ENCODE results near the gene FAF2. TPM values are rescaled to one million over a fixed set of nuclear protein-coding genes. Genes with fewer than 3 reads are reported as not detected.
A peak's percentile ranks its signal among the peaks of the same experiment; 100 is the strongest.

The FAF2 gene
- total and polyA plus RNA-seq, 4 donors = 12.7 to 28.3 (median 16.5) TPM

GRCh38 chr5:176542596-176543427 is 94.6 kb downstream of the FAF2 start:
- Histone ChIP-seq H3K9ac (ENCODE audit: low read depth in 1 of 2, low read length in 2 of 2) (peak overlapping the region in 1 of 2 donors; percentile 53), H3K27ac (ENCODE audit: low read depth in 1 of 2, low read length in 2 of 2) (peak overlapping the region; percentile 62 to 63), H3K36me3 (ENCODE audit: control insufficient read depth in 4 of 4, insufficient read depth in 3 of 4, low read depth in 1 of 4, low read length in 3 of 4) (no peaks in the 10 kb centered on the region), H3K4me3 (ENCODE audit: low read depth in 1 of 3, low read length in 3 of 3) (peak overlapping the region; percentile 28 to 77 (median 65)), H3K4me1 (ENCODE audit: control insufficient read depth in 4 of 4, insufficient read depth in 4 of 4, low read length in 3 of 4) (peaks cover 0 to 23% (median 11%) of the 10 kb centered on the region in 4 donors), H3K9me3 (ENCODE audit: control insufficient read depth in 4 of 4, low read length in 3 of 4) (no peaks in the 10 kb centered on the region), H3K27me3 (ENCODE audit: control insufficient read depth in 4 of 4, insufficient read depth in 4 of 4, low read length in 3 of 4) (no peaks in the 10 kb centered on the region)
- WGBS = 3% methylated on average over 110 of the region's 110 CpGs
- TF ChIP-seq CTCF (IDR thresholded peaks at IDR 0.05; ENCODE audit: low read depth, low read length, missing input control) (peak; percentile 22), TAF1 (conservative IDR thresholded peaks at IDR 0.05) (no peak)
- no peak for DNase-seq (ENCODE audit: low spot score)

GRCh38 chr5:176543428-176544182 is 95.4 kb downstream of the FAF2 start:
- H3K9ac ChIP-seq (ENCODE audit: low read depth in 1 of 2, low read length in 2 of 2) = peak overlapping the region; percentile 50 to 52
- no peaks in the 10 kb centered on the region for H3K36me3 ChIP-seq (ENCODE audit: control insufficient read depth in 4 of 4, insufficient read depth in 3 of 4, low read depth in 1 of 4, low read length in 3 of 4)
- peak overlapping the region; percentile 44 to 63 for H3K27ac ChIP-seq (ENCODE audit: low read depth in 1 of 2, low read length in 2 of 2)
- H3K4me1 ChIP-seq (ENCODE audit: control insufficient read depth in 4 of 4, insufficient read depth in 4 of 4, low read length in 3 of 4) = peaks cover 0 to 18% (median 7%) of the 10 kb centered on the region in 4 donors
- peak overlapping the region; percentile 65 to 77 (median 70) for H3K4me3 ChIP-seq (ENCODE audit: low read depth in 1 of 3, low read length in 3 of 3)
- H3K27me3 ChIP-seq (ENCODE audit: control insufficient read depth in 4 of 4, insufficient read depth in 4 of 4, low read length in 3 of 4) = no peaks in the 10 kb centered on the region
- under 1% methylated on average over 63 of the region's 63 CpGs for WGBS
- peak; percentile 74 for DNase-seq (ENCODE audit: low spot score)
- no peak for TF ChIP-seq EGR1 (IDR thresholded peaks at IDR 0.05; ENCODE audit: low read depth in 2 of 2)
- no peak for TF ChIP-seq YY1 (IDR thresholded peaks at IDR 0.05)
- TF ChIP-seq MAX (IDR thresholded peaks at IDR 0.05) = no peak
- no peak for TF ChIP-seq REST (IDR thresholded peaks at IDR 0.05)
- no peak for TF ChIP-seq FOXA2 (IDR thresholded peaks at IDR 0.05)
- TF ChIP-seq TAF1 (conservative IDR thresholded peaks at IDR 0.05) = no peak
- TF ChIP-seq ATF3 (IDR thresholded peaks at IDR 0.05) = no peak
- TF ChIP-seq ZBTB33 (IDR thresholded peaks at IDR 0.05) = no peak
- TF ChIP-seq FOXA1 (IDR thresholded peaks at IDR 0.05) = no peak
- no peak for TF ChIP-seq JUND (IDR thresholded peaks at IDR 0.05)
- TF ChIP-seq HNF4A (conservative IDR thresholded peaks at IDR 0.05) = no peak
- no peak for TF ChIP-seq CTCF (IDR thresholded peaks at IDR 0.05; ENCODE audit: low read depth, low read length, missing input control)
- TF ChIP-seq GABPA (IDR thresholded peaks at IDR 0.05 in 1 of 2, conservative IDR thresholded peaks at IDR 0.05 in 1 of 2) = no peak
- no peak for TF ChIP-seq NR2F2 (IDR thresholded peaks at IDR 0.05)
- no peak for TF ChIP-seq HNF4G (IDR thresholded peaks at IDR 0.05)
- TF ChIP-seq RXRA (IDR thresholded peaks at IDR 0.05) = no peak
- no peak for TF ChIP-seq RAD21 (IDR thresholded peaks at IDR 0.05)
- TF ChIP-seq SP1 (IDR thresholded peaks at IDR 0.05) = no peak
- H3K9me3 ChIP-seq (ENCODE audit: control insufficient read depth in 4 of 4, low read length in 3 of 4) = no peaks in the 10 kb centered on the region

All from liver (tissue), 9 donors.